K562 (cell line): Measurements from ENCODE around the gene LEPROT. TPM values are rescaled to one million over a fixed set of nuclear protein-coding genes. Genes with fewer than 3 reads are reported as not detected.

Experiments used
- ESRRA ChIP-seq: fragments of 450-650 bp; IDR thresholded peaks from 2 replicates; pipeline ENCODE4 v1.6.1; 2014; ENCODE audit warnings: low read depth, mild to moderate bottlenecking, moderate library complexity, borderline replicate concordance
- HDAC6 ChIP-seq: IDR thresholded peaks from 2 replicates; pipeline ENCODE4 v1.6.1; 2012; ENCODE audit warnings: low read depth, mild to moderate bottlenecking, control low read depth, inconsistent platforms, low read length, moderate library complexity
- HNRNPL ChIP-seq: fragments of 200-400 bp; formaldehyde crosslinking; IDR thresholded peaks from 2 replicates; pipeline ENCODE4 v1.6.1; 2017; ENCODE audit warnings: low read depth, mild to moderate bottlenecking, low read length
- NCOA6 ChIP-seq: fragments of 450-650 bp; IDR thresholded peaks from 2 replicates; pipeline ENCODE4 v1.6.1; 2017; ENCODE audit warnings: mild to moderate bottlenecking
- NFYB ChIP-seq: IDR thresholded peaks from 2 replicates; pipeline ENCODE4 v1.6.1; 2011; ENCODE audit warnings: mild to moderate bottlenecking, moderate library complexity; ENCODE audit not compliant: insufficient read length; ENCODE audit errors: extremely low read depth
- PCBP2 ChIP-seq: fragments of 200-400 bp; formaldehyde crosslinking; IDR thresholded peaks from 2 replicates; pipeline ENCODE4 v1.6.1; 2018; ENCODE audit warnings: low read length, low read depth, mild to moderate bottlenecking, moderate library complexity; ENCODE audit not compliant: poor library complexity, severe bottlenecking
- PHF20 ChIP-seq: fragments of 450-650 bp; IDR thresholded peaks from 2 replicates; pipeline ENCODE4 v1.6.1; 2018; ENCODE audit not compliant: partially characterized antibody
- TBL1XR1 ChIP-seq, 2 experiments: IDR thresholded peaks; 2 replicates each; pipeline ENCODE4 v1.6.1; 2012; ENCODE audit warnings: improper control_type of control experiment in 2 of 2, low read length in 2 of 2, mild to moderate bottlenecking in 1 of 2
- THRAP3 ChIP-seq: fragments of 450-650 bp; IDR thresholded peaks from 2 replicates; pipeline ENCODE4 v1.6.1; 2016; ENCODE audit warnings: mild to moderate bottlenecking, inconsistent platforms, borderline replicate concordance
- U2AF1 ChIP-seq: fragments of 200-400 bp; formaldehyde crosslinking; optimal IDR thresholded peaks from 2 replicates; pipeline ENCODE3; 2017; ENCODE audit warnings: mild to moderate bottlenecking, low read depth, low read length, moderate library complexity
- ZNF583 ChIP-seq: fragments of 250-450 bp; sonication (Bioruptor Pico); IDR thresholded peaks from 2 replicates; pipeline ENCODE4 v1.4.0; 2020
- ZNF668 ChIP-seq: fragments of 250-450 bp; sonication (Bioruptor Pico); IDR thresholded peaks from 2 replicates; pipeline ENCODE4 v1.8.0; 2022; ENCODE audit warnings: mild to moderate bottlenecking, inconsistent platforms
- ZNF696 ChIP-seq: fragments of 250-450 bp; sonication (Bioruptor Pico); conservative IDR thresholded peaks from 2 replicates; pipeline ENCODE4 v1.4.0; 2020; ENCODE audit warnings: mild to moderate bottlenecking, moderate library complexity
- ZSCAN32 ChIP-seq: fragments of 450-650 bp; formaldehyde crosslinking; IDR thresholded peaks from 2 replicates; pipeline ENCODE4 v1.4.0; 2020; ENCODE audit warnings: mild to moderate bottlenecking, moderate library complexity
- polyA plus RNA-seq, 8 experiments: library from polyadenylated mRNA; depleted of rRNA in 4 of 8; stranded (reverse) in 5 of 8; unstranded in 3 of 8; fragments of >200 nt; fragmentation: Nextera tagmentation in 2 of 8; fragmentation: Illumina TruSeq in 1 of 8; extraction: Ambion mirVana in 2 of 8; extraction: Trizol in 1 of 8; gene quantifications; 2 replicates each; pipeline versions ENCODE4 v1.2.1 to v1.2.3, GENCODE V29; 2011 to 2014; ENCODE audit warnings: inconsistent platforms in 1 of 8, missing spikeins in 1 of 8
- total RNA-seq, 7 experiments: library from RNA; depleted of rRNA in 6 of 7; stranded (reverse); fragments of >200 nt in 6 of 7; fragmentation: Illumina TruSeq in 2 of 7; extraction: Trizol in 2 of 7; gene quantifications; 2 replicates each; pipeline versions ENCODE4 v1.2.1 to v1.2.3, GENCODE V29; 2011 to 2021; ENCODE audit warnings: low replicate concordance in 1 of 7
- TF ChIP-seq, protein P1 (sequence below): IDR thresholded peaks from 2 replicates; pipeline ENCODE4 v1.6.1; 2012; ENCODE audit warnings: low read depth, low read length, improper control_type of control experiment, borderline replicate concordance
- TF ChIP-seq, protein P2 (sequence below), 3 experiments: IDR thresholded peaks in 2 of 3; conservative IDR thresholded peaks in 1 of 3; 2 replicates each; pipeline ENCODE4 v1.5.1; 2011 to 2012; ENCODE audit warnings: low read length in 3 of 3, mild to moderate bottlenecking in 3 of 3, control low read depth in 2 of 3, improper control_type of control experiment in 1 of 3, inconsistent platforms in 1 of 3, low read depth in 1 of 3, mixed read lengths in 1 of 3, moderate library complexity in 1 of 3; ENCODE audit not compliant: insufficient read depth in 2 of 3
- TF ChIP-seq, protein P3 (sequence below): fragments of 450-650 bp; IDR thresholded peaks from 2 replicates; pipeline ENCODE4 v1.7.0; 2016; ENCODE audit warnings: borderline replicate concordance
- TF ChIP-seq, protein P4 (sequence below): sonication (generic); formaldehyde crosslinking; IDR thresholded peaks from 2 replicates; pipeline ENCODE4 v1.9.0; 2022; ENCODE audit warnings: mild to moderate bottlenecking, missing genetic modification reagents
- TF ChIP-seq, protein P5 (sequence below): fragments of 250-450 bp; sonication (Bioruptor Pico); IDR thresholded peaks from 2 replicates; pipeline ENCODE4 v1.9.0; 2021; ENCODE audit warnings: mild to moderate bottlenecking, inconsistent platforms

Gene LEPROT
- total and polyA plus RNA-seq, 9 of the 15 experiments (the other 6 are each of a cell fraction or from before 2014, with no cell fraction given) = 28.1 to 97.5 (median 45.8) TPM

DNA sequence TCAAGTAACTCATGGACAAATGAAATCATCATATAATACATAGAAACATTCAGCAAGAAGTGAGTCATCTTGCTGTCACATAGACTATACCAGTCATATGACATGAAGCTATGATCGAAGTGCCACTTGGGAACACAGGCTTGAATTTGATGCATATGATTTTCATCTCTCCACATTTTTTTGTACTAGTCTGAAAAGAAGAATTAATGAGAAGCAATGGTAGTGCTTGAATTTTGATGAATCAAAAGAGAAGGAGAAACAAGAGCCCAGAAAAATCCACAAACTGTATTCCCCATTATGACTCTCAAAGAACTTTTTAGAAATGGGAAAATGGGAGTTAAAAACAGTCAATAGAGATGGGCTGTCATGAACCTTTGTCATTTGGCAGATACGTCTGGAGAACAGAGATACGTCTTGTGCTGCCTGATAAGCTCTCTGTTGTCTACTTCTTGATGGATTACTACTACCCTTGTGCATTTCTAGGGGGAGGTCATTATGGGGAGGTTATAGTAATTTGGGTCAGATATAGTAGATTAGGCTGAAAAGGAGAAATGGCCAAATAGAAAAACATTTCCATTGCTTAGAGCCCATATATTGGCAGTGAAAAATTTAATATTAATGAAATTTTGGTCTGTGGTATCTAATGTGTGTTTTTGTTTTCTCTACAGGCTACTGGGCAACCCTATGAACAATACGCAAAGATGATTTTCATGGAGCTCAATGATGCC lies 8.0 kb upstream of the LEPROT start (continued):
- TF ChIP-seq ZNF696 (no peak), NFYB (no peak), HNRNPL (no peak), ZNF583 (CRISPR knock-in tag) (0 out of 2 replicates have a peak, but pooled peaks have one; percentile 32), HDAC6 (no peak), ZSCAN32 (no peak), U2AF1 (no peak), PCBP2 (no peak), TBL1XR1 (IDR thresholded peaks at IDR 0.05; ENCODE audit: low read length in 2 of 2) (peak; percentile 69 to 96; a peak in 3 of 4 replicates), NCOA6 (no peak; the same call in 1 of the 2 replicates), THRAP3 (no peak), PHF20 (no peak), ZNF668 (CRISPR knock-in tag) (no peak), ESRRA (peak; percentile 71; the same call in 1 of the 2 replicates)
- TF ChIP-seq, protein P1, sequence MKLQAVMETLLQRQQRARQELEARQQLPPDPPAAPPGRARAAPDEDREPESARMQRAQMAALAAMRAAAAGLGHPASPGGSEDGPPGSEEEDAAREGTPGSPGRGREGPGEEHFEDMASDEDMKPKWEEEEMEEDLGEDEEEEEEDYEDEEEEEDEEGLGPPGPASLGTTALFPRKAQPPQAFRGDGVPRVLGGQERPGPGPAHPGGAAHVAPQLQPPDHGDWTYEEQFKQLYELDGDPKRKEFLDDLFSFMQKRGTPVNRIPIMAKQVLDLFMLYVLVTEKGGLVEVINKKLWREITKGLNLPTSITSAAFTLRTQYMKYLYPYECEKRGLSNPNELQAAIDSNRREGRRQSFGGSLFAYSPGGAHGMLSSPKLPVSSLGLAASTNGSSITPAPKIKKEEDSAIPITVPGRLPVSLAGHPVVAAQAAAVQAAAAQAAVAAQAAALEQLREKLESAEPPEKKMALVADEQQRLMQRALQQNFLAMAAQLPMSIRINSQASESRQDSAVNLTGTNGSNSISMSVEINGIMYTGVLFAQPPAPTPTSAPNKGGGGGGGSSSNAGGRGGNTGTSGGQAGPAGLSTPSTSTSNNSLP = peak; percentile 77
- TF ChIP-seq, protein P2, sequence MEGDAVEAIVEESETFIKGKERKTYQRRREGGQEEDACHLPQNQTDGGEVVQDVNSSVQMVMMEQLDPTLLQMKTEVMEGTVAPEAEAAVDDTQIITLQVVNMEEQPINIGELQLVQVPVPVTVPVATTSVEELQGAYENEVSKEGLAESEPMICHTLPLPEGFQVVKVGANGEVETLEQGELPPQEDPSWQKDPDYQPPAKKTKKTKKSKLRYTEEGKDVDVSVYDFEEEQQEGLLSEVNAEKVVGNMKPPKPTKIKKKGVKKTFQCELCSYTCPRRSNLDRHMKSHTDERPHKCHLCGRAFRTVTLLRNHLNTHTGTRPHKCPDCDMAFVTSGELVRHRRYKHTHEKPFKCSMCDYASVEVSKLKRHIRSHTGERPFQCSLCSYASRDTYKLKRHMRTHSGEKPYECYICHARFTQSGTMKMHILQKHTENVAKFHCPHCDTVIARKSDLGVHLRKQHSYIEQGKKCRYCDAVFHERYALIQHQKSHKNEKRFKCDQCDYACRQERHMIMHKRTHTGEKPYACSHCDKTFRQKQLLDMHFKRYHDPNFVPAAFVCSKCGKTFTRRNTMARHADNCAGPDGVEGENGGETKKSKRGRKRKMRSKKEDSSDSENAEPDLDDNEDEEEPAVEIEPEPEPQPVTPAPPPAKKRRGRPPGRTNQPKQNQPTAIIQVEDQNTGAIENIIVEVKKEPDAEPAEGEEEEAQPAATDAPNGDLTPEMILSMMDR (IDR thresholded peaks at IDR 0.05 in 2 of 3, conservative IDR thresholded peaks at IDR 0.05 in 1 of 3; ENCODE audit: insufficient read depth in 2 of 3, low read depth in 1 of 3, low read length in 3 of 3) = no peak
- TF ChIP-seq, protein P3, sequence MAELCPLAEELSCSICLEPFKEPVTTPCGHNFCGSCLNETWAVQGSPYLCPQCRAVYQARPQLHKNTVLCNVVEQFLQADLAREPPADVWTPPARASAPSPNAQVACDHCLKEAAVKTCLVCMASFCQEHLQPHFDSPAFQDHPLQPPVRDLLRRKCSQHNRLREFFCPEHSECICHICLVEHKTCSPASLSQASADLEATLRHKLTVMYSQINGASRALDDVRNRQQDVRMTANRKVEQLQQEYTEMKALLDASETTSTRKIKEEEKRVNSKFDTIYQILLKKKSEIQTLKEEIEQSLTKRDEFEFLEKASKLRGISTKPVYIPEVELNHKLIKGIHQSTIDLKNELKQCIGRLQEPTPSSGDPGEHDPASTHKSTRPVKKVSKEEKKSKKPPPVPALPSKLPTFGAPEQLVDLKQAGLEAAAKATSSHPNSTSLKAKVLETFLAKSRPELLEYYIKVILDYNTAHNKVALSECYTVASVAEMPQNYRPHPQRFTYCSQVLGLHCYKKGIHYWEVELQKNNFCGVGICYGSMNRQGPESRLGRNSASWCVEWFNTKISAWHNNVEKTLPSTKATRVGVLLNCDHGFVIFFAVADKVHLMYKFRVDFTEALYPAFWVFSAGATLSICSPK = no peak
- TF ChIP-seq, protein P4, sequence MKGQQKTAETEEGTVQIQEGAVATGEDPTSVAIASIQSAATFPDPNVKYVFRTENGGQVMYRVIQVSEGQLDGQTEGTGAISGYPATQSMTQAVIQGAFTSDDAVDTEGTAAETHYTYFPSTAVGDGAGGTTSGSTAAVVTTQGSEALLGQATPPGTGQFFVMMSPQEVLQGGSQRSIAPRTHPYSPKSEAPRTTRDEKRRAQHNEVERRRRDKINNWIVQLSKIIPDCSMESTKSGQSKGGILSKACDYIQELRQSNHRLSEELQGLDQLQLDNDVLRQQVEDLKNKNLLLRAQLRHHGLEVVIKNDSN = no peak
- TF ChIP-seq, protein P5, sequence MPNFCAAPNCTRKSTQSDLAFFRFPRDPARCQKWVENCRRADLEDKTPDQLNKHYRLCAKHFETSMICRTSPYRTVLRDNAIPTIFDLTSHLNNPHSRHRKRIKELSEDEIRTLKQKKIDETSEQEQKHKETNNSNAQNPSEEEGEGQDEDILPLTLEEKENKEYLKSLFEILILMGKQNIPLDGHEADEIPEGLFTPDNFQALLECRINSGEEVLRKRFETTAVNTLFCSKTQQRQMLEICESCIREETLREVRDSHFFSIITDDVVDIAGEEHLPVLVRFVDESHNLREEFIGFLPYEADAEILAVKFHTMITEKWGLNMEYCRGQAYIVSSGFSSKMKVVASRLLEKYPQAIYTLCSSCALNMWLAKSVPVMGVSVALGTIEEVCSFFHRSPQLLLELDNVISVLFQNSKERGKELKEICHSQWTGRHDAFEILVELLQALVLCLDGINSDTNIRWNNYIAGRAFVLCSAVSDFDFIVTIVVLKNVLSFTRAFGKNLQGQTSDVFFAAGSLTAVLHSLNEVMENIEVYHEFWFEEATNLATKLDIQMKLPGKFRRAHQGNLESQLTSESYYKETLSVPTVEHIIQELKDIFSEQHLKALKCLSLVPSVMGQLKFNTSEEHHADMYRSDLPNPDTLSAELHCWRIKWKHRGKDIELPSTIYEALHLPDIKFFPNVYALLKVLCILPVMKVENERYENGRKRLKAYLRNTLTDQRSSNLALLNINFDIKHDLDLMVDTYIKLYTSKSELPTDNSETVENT (CRISPR knock-in tag) = no peak
